ENCODE measurements around the gene ROBO3.

DNA sequence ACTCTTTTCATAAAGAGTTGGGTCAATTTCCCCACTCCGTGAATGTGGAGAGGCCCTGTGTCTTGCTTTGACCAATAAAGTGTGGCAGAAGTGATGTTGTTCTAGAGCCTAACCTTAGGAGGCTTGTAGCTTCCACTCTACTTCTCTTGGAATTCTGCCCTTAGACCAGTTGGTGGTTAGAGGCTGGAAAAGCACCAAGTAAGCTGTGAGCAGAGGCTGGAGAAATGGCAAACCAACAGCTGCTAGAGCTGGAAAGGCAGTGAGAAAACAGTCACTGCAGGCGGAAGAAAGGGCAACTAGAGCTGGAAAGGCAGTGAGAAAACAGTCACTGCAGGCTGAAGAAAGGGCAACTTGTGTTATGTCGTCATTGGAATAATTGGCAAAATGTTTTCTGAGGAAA is 35.2 kb upstream of the ROBO3 start:
- TF ChIP-seq, protein P1, sequence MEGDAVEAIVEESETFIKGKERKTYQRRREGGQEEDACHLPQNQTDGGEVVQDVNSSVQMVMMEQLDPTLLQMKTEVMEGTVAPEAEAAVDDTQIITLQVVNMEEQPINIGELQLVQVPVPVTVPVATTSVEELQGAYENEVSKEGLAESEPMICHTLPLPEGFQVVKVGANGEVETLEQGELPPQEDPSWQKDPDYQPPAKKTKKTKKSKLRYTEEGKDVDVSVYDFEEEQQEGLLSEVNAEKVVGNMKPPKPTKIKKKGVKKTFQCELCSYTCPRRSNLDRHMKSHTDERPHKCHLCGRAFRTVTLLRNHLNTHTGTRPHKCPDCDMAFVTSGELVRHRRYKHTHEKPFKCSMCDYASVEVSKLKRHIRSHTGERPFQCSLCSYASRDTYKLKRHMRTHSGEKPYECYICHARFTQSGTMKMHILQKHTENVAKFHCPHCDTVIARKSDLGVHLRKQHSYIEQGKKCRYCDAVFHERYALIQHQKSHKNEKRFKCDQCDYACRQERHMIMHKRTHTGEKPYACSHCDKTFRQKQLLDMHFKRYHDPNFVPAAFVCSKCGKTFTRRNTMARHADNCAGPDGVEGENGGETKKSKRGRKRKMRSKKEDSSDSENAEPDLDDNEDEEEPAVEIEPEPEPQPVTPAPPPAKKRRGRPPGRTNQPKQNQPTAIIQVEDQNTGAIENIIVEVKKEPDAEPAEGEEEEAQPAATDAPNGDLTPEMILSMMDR (IDR thresholded peaks at IDR 0.05 in 8 of 11, conservative IDR thresholded peaks at IDR 0.05 in 3 of 11), result no peak
- TF ChIP-seq POLR2A (IDR thresholded peaks at IDR 0.05) (no peak), POLR2AphosphoS5 (IDR thresholded peaks at IDR 0.05) (no peak)

All from spleen (tissue), 7 donors.